Umbilical cord (tissue), 2 donors: Measurements from ENCODE around the gene APBB1. TPM values are rescaled to one million over a fixed set of nuclear protein-coding genes. Genes with fewer than 3 reads are reported as not detected.
"Not testable (repeated sequence)": the region's sequence is repeated elsewhere in the genome, so short reads cannot be mapped to it uniquely, and the experiment has no call there.

ENCODE experiments used
- DNase-seq: peaks from one replicate; pipeline ENCODE4 v3.0.0-alpha.2; 2015; ENCODE audit warnings: low spot score
- total RNA-seq: library from RNA; depleted of rRNA; stranded (reverse); fragments of >200 nt; gene quantifications from one replicate; pipeline ENCODE4 v1.2.3, GENCODE V29; 2014; ENCODE audit warnings: low replicate concordance; ENCODE audit not compliant: insufficient read depth

Gene APBB1
- total RNA-seq, 1 donor from 2014 or later, result 28.9 TPM

GRCh38 chr11:6417907-6418556 lies 862 bp downstream of the APBB1 start:
- peak; percentile 75 for DNase-seq

- no peak for DNase-seq
Observed at GRCh38 chr11:6415797-6416196, 3.1 kb downstream of the APBB1 start.

- no peak for DNase-seq
Observed at GRCh38 chr11:6414874-6415328, 4.0 kb downstream of the APBB1 start.

- DNase-seq, result no peak
Observed at GRCh38 chr11:6413791-6414201, 5.1 kb downstream of the APBB1 start.

GRCh38 chr11:6411594-6412031 lies 7.3 kb downstream of the APBB1 start:
- DNase-seq, result no peak

GRCh38 chr11:6410695-6411430 lies 8.0 kb downstream of the APBB1 start:
- DNase-seq, result no peak

GRCh38 chr11:6406370-6406769 lies 12.5 kb downstream of the APBB1 start:
- no peak for DNase-seq

GRCh38 chr11:6405846-6406245 lies 13.0 kb downstream of the APBB1 start:
- DNase-seq, result no peak

- DNase-seq, result peak; percentile 71
Observed at GRCh38 chr11:6405052-6405667, 13.7 kb downstream of the APBB1 start.

- peak; percentile 27 for DNase-seq
Observed at GRCh38 chr11:6404342-6405051, 14.4 kb downstream of the APBB1 start.

GRCh38 chr11:6403539-6403938 lies 15.4 kb downstream of the APBB1 start:
- no peak for DNase-seq

- DNase-seq, result no peak
Observed at GRCh38 chr11:6402561-6402981, 16.3 kb downstream of the APBB1 start.

GRCh38 chr11:6402061-6402470 lies 16.8 kb downstream of the APBB1 start:
- DNase-seq, result no peak

- no peak for DNase-seq
Observed at GRCh38 chr11:6401464-6401863, 17.4 kb downstream of the APBB1 start.

- DNase-seq, result no peak
Observed at GRCh38 chr11:6400431-6401345, 18.2 kb downstream of the APBB1 start.

GRCh38 chr11:6397636-6398035 lies 21.3 kb downstream of the APBB1 start:
- peak; percentile 63 for DNase-seq

- DNase-seq, result peak; percentile 44
Observed at GRCh38 chr11:6397156-6397555, 21.7 kb downstream of the APBB1 start.

GRCh38 chr11:6395470-6396060 lies 23.3 kb downstream of the APBB1 start:
- no peak for DNase-seq

- DNase-seq, result no peak
Observed at GRCh38 chr11:6393989-6394670, 24.8 kb downstream of the APBB1 start.

GRCh38 chr11:6392251-6392650 lies 26.6 kb downstream of the APBB1 start:
- not testable (repeated sequence) for DNase-seq
